GM10847 (cell line): Measurements from ENCODE around the gene FIGNL1.

Experiments used
- POLR2A ChIP-seq: IDR thresholded peaks from 2 replicates; pipeline ENCODE4 v1.6.1; 2011; ENCODE audit not compliant: insufficient read length; ENCODE audit errors: extremely low read depth

The FIGNL1 gene

GRCh38 chr7:50418086-50418515 lies 32.0 kb downstream of the FIGNL1 start:
- no peak for TF ChIP-seq POLR2A

GRCh38 chr7:50416527-50417182 lies 33.5 kb downstream of the FIGNL1 start:
- TF ChIP-seq POLR2A = no peak

- no peak for TF ChIP-seq POLR2A
These were observed 34.2 kb downstream of the FIGNL1 start for GRCh38 chr7:50415844-50416364.

GRCh38 chr7:50413561-50413960 lies 36.6 kb downstream of the FIGNL1 start:
- no peak for TF ChIP-seq POLR2A

- no peak for TF ChIP-seq POLR2A
These were observed 37.2 kb downstream of the FIGNL1 start for GRCh38 chr7:50412973-50413372.

GRCh38 chr7:50411332-50411731 lies 38.8 kb downstream of the FIGNL1 start:
- TF ChIP-seq POLR2A = no peak

- TF ChIP-seq POLR2A = no peak
These were observed 40.0 kb downstream of the FIGNL1 start for GRCh38 chr7:50409856-50410745.

GRCh38 chr7:50406935-50407334 lies 43.2 kb downstream of the FIGNL1 start:
- no peak for TF ChIP-seq POLR2A

GRCh38 chr7:50405221-50405620 lies 44.9 kb downstream of the FIGNL1 start:
- no peak for TF ChIP-seq POLR2A

GRCh38 chr7:50404392-50404791 lies 45.8 kb downstream of the FIGNL1 start:
- TF ChIP-seq POLR2A = no peak

GRCh38 chr7:50400114-50400513 lies 50.0 kb downstream of the FIGNL1 start:
- no peak for TF ChIP-seq POLR2A

GRCh38 chr7:50399635-50400034 lies 50.5 kb downstream of the FIGNL1 start:
- no peak for TF ChIP-seq POLR2A

- TF ChIP-seq POLR2A = no peak
These were observed 50.9 kb downstream of the FIGNL1 start for GRCh38 chr7:50399206-50399605.

GRCh38 chr7:50397971-50398324 lies 52.2 kb downstream of the FIGNL1 start:
- no peak for TF ChIP-seq POLR2A

- no peak for TF ChIP-seq POLR2A
These were observed 52.7 kb downstream of the FIGNL1 start for GRCh38 chr7:50397320-50397970.

- TF ChIP-seq POLR2A = no peak
These were observed 53.3 kb downstream of the FIGNL1 start for GRCh38 chr7:50396856-50397255.
